HL-60/S4 treated with retinoic acid at 250 ng/mL for 4 days and 3 days (cell line): ENCODE measurements around the gene COL20A1.
"Not testable (repeated sequence)": the region's sequence is repeated elsewhere in the genome, so short reads cannot be mapped to it uniquely, and the experiment has no call there.

Source experiments
- in situ Hi-C: fragments of 300-500 bp; cut with MboI; formaldehyde crosslinking; loops from 2 replicates; pipeline ENCODE4 v1.7.0; 2022; ENCODE audit warnings: low sequenced_read_pairs

Gene COL20A1

DNA sequence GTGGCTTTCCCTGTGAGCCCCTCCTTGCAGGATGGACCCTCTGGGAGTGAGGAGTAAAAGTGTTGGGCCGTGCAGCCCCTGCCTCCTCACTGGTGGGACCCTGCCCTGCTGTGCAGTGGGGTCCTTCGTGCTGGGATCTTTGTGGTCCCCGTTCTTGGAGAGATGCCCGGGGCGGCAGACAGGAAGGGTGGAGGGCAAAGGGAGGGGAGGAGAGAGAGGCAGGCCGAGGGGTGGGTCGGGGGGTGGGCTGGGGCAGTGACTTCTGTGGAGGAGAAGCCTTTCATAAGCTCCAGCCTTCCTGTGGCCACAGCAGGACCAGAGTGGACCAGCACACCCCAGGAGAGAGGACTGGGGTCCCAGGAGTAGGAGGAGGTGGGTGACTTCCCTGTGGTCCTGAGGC, at the start of gene COL20A1:
Gene COL20A1, plus strand, starts transcription at position 283 of the 400 bp plus-strand sequence. CDS start 1,922 bp downstream, outside the sequence.
- in situ Hi-C loops = no loop called here

DNA sequence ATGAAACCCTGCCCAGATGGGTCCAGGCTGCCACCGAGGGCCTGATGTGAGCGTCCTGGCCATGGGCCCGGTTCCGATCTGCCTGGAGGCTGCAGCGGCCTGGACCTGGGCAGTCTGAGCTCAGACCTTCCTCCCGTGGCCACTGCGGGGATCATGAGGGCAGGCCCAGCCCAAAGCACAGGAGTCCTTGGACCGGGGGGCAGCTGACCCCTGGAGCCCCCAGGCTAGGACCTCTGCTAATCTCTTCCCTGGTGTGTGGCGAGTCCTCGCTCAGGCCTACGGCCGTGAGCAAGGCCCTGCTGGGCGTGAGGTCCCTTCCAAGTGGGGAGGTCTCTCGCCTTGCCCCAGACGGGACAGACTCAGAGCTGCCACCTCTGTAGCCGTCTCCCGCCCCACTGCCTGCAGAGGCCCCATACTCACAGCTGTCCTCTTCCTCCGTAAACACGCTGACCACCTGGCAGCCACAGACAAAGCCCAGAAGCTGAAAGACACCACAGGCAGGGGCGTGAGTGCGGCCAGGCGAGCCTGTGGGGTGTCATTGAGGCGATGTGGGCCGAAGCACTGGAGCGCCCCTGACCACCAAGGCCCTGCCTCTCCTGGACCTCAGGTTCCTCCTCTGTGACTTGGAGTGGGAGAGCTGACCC, 49.3 kb upstream of the COL20A1 start:
- in situ Hi-C loops = no loop called here

DNA sequence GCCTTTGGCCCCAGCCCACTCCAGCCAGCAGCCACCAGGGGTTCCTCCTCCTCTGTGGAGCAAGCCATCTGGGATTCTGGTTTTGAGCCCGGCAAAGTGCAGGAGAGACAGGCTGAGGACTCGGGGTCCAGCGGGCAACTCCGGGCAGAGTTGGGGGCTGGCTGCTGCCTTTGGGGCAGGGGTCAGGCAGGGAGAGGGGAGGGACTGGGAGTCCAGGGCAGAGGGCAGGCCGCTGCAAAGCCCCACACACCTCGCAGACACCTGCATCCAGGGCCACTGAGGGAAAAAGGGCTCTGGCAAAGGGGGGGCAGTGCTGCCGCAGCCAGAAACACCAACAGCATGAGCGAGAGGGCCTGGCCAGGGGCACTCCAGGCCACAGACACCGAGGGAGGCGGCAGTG, 48.5 kb upstream of the COL20A1 start:
- in situ Hi-C loops = no loop called here

DNA sequence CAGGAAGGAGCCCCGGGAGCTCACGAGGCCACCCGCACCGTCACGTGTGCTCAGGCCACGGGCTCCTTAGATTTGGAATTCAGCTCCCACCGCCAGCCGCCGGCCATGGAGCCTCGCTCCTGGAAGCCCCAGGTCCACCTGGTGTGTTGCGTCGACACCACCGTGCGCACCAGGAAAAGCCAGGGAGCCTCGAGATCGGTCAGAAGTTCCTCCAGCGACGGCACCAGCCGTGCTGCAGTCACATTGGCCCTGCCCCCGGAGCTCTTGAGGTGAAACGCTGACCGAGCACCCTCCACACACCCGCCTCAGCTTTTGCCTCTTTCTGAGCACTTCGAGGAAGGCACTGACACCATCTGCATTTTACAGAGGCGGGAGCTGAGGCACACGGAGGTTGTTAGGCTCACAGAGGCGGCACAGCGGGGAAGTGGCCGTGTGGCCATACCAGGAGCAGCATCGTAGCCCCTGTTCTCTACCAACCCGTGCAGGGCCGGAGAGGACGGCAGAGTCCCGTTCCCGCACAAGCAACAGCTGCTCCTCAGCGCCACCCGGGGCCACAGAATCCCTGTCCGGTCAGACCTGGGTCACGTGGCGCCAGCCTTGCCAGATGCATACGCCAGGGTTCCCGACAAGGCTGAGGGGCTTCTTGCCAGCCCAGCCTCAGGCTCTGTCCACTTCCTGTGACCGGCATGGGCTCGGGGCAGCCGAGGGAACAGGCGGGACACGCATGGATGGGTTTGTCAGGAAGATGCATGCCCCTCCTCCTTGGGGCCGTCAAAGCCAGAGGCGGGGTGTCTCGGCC, 46.3 kb upstream of the COL20A1 start:
- in situ Hi-C loops = no loop called here

DNA sequence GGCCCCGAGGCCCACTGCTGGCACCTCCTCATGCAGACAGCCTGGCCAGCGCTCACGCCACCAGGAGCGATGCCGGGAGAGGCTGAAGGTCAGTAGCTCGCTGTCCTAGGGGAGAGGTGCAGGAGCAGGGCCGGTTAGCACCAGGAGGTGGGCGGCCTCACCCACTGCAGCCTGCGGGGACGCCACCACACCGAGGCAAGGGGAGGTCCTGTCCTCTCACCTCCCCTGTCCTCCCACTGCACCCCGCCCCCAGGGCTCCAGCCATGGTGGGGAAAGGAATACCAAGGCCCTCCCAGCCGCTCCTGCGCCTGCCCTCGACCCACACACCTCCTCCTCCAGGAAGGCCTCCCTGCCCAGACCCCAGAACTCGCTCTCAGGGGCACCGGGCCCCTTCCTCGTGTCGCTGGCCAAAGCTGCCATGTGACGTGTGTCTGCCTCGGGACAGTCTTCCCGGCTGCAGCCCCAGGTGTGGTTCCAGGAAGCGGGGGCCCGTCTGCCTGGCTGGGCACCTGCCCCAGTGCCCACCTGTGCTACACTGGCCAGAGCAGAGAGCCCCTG, 45.2 kb upstream of the COL20A1 start:
- in situ Hi-C loops = no loop called here

DNA sequence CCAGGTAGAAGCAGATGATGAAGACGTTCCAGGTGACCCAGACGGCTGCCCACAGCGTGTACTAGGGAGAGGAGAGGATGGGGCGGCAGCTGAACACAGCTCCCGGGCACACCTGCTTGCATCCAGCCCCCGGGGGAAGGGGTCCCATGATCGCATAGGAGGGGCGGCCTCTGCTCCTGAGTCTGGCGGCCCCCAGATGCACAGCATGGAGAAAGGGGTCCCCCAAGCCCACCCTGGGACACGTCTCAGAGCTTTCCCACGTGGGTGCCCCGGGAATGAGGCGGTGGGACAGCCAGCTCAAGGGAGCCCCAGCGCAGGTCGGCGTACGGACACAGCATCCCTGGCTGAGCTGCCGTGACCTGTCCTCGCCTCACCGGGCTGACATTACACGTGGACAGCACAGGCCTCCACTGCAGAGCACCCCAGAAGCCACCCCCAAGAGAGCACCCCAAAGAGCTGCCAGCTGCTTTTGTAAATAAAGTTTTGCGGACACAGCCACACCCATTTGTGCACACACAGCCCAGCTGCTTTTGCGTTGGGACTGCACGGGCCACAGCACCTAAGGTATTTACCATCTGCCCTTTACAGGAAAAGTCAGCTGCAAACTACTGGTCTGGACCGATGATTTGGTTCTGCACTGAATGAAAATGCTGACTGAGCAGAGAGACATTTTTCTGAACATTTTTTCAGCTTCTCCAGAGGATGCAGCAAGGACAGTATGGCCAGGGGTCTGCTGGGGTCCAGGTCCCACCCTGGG, 44.0 kb upstream of the COL20A1 start:
- in situ Hi-C loops = no loop called here

DNA sequence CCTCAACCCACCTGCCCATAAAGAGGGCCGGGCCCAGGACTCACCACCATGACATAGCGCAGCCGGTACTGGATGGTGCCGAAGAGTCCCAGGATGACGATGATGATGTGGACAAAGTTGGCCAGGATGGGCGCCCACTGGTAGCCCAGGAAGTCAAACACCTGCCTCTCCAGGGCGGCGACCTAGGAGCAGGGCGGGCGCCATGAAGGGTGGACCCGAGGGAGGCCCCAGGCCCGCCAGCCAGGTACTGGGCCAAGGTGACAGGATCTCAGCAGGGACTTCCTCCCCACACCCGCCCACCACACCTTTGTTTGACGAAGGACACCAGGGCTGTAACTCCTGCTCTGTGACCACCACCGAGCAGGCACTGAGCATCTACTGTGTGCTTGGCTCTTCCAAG, 43.1 kb upstream of the COL20A1 start:
- in situ Hi-C loops = no loop called here

DNA sequence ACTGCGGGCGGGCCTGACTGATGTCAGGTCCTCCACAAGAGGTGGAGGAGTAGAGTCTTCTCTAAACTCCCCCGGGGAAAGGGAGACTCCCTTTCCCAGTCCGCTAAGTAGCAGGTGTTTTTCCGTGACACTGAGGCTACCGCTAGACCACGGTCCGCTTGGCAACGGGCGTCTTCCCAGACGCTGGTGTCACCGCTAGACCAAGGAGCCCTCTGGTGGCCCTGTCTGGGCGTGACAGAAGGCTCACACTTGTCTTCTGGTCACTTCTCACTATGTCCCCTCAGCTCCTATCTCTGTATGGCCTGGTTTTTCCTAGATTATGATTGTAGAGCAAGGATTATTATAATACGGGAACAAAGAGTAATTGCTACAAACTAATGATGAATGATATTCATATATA, 41.6 kb upstream of the COL20A1 start:
- in situ Hi-C loops = not testable (repeated sequence)

DNA sequence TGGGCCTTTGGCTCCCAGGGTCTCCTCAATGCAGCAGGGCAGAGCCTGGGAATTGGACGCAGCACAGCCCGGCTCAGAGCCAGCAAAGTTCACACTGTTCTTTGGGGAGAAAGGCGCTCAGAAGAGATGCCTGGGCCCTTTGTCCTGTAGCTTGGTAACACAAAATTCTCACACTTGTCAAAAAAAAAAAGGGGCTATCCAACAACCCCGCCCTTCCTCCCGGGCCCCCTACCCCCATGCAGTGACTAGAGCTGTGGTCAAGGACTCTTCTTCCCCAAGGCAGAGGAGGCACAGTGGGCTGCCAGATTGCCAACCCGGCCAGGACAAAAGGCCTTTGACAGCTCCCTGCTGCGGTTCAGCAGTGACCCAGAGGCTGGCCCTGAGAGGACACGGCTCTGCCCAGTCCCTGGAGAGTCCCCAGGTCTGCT, 40.7 kb upstream of the COL20A1 start:
- in situ Hi-C loops = no loop called here

DNA sequence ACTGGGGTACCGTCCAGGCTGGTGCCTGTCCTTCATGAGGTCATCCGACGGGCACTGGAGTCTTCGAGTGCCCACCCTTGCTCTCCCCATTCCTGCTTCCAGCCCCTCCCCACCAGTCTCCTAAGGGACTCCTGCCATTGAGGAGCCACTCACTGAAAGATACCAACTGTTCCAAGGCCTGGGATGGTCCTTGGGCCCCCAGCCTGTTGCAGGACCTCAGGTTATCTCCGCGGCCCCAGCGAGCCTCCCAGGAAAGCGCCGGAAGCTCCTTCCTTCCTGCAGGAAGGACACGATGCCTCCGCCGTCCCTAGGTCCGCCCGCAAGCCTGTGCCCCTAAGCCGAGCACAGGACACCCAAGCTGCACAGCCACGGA, 39.9 kb upstream of the COL20A1 start:
- in situ Hi-C loops = no loop called here

DNA sequence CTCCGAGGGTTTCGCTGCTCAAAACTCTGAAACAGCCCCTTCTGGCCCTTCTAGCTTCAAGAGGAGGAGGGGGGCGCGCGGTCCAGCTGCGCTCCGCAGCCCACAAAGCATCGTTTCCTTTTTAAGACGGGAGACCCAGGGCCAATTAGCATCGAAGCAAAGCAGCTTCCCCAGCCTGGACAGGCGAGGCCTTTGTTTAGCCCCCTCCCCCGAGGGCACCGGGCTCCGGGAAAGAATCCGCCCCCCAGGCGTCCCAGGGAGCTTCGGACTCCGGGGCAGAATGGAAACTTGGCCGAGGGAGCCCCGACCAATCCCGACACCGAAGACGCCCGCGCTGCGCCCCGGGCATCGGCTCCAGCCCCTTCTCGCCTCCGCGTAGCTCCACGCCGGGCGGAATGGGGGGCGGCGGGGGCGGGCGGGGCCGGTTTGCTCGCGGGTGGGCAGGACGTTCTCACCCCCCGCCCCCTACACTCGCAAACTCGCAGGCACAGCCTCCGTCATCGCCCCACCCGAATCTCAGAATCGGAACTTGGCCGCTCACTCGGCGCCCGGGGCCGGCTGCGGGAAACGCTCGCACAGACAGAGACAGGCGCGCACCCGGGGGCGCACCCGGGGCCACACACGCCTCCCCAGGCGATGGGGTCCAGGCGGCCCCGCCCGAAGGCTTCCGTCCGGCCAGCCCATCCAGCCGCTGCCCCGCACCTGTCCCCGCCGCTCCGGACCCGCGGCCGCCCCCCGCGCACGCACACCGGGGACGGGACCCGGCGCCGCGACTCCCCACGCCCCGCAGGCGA, 39.4 kb upstream of the COL20A1 start:
- in situ Hi-C loops = no loop called here

DNA sequence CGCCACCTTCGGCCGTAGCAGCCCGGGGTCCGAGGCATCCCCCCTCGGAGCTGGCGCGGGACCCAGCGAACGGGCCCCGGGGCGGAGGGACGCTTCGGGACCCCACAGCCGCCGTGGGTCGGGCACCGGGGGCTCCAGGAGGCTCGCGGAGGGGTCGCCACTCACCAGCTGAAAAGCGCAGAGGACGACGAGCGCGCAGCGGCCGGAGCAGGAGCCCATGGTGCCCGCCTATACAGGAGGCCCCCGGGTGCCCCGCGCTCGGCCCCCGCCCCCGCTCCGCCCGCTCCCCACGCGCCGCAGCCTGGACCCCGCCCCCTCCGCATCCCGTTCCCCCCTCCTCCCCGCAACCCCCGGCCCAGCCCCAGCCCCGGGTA, 38.8 kb upstream of the COL20A1 start, which contains the start of gene NKAIN4:
Gene NKAIN4, minus strand, starts transcription at position 232 of the 374 bp plus-strand sequence. Its CDS starts 13 bp downstream, at position 219.
- in situ Hi-C loops = no loop called here

DNA sequence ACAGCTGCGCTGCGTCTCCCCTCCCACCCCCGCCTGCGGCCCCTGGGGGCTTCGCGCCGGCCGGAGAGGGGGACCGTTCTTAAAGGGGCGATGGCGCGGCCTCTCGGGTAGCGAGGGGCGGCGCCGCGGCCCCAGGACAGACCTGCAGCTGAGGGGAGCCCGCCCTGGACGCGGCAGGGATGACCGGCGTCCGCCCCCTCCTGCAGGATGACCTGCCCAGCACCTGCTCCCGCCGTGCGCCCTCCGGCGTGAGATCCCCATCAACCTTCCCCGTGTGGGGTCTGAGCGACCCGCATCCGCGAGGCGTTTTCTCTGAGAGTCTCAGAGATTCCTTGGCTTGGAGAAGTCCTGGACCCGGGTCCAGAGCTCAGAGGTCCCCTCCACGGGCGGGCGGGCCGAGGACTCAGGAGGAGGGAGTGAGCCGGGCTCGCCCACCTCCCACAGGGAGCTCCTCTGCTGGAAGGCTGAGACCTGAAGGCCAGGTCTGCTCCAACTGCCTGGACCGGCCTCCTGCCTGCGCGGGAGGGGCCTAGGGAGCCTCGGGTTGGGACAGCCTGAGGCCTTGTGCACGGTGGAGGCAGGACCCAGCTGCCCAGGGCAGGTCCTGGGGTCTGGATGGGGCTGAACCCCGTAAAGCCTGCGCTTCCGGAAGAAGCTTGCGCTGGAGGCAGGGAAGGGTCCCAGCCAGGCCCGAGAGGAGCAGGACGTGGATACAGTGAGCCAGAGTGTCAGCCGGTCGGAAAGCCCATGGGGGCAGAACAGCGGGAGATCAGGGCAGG, 38.2 kb upstream of the COL20A1 start:
- in situ Hi-C loops = no loop called here

DNA sequence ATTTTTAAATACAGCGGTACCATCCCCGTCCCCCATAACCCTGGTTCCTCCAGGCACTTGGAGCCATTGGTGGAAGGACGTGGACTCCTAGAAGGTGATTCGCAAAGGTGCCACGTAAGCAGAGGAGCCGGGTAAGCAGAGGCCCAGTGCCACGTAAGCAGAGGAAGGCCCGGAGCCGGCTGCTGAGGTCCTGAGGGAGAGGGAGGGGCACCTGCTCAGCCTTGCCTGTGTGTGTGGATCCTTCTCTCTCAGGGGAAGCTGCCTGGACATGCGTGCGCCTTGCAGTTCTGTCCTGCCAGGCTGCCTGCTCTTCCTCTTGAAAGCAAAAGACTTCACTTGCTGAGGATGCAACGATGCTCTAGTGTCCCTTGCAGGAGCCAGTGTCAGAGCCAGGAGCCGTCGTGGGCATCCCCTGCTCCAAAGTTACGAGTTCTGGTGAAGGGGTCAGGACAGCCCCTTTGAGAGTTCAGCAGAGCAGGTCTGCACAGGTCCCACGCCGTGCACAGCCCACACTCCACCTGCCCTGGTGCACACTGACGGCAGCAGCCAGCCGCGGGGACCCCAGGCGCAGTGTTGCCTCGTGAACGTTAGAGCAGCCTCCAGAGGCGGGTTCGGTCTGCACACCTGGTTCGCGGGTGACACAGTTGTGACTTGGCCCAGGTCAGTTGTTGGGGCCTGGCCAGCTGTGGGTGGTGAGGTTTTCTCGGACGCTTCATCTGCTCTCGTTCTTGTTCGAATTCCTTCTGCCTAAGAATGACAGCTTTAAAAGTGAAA, 36.9 kb upstream of the COL20A1 start:
- in situ Hi-C loops = no loop called here

DNA sequence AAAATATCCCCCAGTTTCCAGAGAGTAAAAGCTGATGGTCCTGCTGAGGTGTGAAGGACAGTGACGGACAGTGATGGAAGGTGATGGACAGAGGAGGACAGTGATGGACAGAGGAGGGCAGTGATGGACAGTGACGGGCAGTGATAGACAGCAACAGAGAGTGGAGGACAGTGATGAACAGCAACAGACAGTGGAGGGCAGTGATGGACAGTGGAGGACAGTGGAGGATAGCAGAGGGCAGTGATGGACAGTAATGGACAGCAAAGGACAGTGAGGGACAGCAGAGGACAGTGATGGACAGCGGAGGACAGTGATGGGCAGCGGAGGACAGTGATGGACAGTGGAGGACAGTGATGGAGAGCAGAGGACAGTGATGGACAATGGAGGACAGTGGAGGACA, 36.0 kb upstream of the COL20A1 start:
- in situ Hi-C loops = no loop called here

DNA sequence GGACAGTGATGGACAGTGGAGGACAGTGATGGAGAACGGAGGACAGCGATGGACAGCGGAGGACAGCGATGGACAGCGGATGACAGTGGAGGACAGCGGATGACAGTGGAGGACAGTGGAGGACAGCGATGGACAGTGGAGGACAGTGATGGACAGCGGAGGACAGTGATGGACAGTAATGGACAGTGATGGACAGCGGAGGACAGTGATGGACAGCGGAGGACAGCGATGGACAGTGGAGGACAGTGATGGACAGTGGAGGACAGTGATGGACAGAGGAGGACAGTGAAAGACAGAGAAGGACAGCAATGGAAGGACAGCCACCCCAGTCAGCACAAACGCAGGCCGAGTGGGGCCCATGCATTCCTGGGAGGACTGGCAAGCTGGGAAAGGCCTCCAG, 35.4 kb upstream of the COL20A1 start:
- in situ Hi-C loops = no loop called here

DNA sequence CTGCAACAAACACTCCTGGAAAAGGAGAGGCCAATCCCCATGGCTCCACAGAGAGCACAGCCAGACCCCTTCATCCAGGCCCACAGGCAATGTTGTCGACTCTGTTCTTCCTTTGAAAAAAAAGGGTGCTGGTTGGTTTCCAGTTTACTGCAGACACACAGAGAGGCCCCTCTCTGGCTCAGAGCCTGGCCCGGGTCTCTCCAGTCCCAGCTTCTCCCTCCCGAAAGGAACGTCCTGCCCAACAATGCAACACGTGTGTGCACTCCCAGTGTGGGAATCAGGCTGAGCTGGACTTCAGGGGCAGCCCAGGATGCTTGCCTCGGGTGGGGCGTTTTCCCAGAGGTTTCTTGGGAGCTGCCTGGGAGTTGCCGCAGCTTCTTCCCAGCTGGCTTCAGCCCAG, 34.2 kb upstream of the COL20A1 start:
- in situ Hi-C loops = no loop called here

DNA sequence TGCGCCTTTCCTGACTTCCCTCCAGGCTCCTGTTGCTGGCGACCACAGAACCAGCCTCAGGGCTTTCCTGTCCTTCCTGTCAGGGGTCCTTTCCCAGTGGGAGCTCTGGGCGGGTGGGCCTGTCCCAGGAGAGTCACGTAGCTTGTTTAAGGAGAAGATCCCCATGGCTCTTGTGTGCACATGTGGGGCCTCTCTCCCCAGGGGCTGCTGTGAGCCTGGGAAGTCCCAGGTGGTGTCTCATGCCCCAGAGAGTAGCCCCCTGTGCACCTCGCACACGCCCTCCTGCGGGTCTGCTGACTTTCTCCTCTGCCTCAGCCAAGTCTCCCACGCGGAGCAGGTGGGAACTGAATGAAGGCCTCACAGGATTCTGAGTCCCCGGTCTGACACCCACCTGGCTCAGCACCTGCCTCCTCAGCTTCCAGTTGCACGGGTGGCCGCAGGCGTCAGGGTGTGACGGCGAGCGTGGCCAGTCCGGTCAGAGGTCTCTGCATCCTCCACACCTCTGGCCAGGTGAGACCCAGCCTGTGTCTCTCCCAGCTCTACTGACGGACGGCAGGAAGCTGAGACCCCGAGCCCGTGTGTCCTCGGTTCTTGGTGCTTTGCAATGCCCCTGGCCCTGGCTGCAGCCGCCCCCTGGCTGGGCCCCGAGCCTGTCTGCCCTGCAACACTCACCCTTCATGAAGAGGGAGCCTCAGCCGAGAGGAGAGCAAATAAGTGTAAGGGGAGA, 33.1 kb upstream of the COL20A1 start:
- in situ Hi-C loops = no loop called here
